GM10248 (cell line): ENCODE data around the gene KAZN.

Experiments used
- CTCF ChIA-PET: fragments of 300-600 bp; sonication (Branson Sonifier 250); formaldehyde crosslinking; extraction: SDS; loops from one replicate; lab custom pipeline; 2021; ENCODE audit warnings: antibody characterized with exemption; lab: Yijun Ruan, JAX
- POLR2A ChIA-PET: fragments of 350-650 bp; sonication (Branson Sonifier 250); formaldehyde crosslinking; extraction: SDS; loops from one replicate; lab custom pipeline; 2020; ENCODE audit warnings: antibody characterized with exemption; lab: Yijun Ruan, JAX
- DNase-seq: peaks from one replicate; pipeline ENCODE4 v3.0.0; 2012; ENCODE audit errors: extremely low spot score
- CTCF ChIP-seq: IDR thresholded peaks from 2 replicates; pipeline ENCODE4 v1.5.1; 2012; ENCODE audit warnings: mild to moderate bottlenecking, low read depth; ENCODE audit errors: extremely low read depth, missing control alignments, control extremely low read depth

Gene KAZN

GRCh38 chr1:14767075-14767474 is 168.6 kb downstream of the KAZN start:
- DNase-seq: no peak
- CTCF ChIA-PET: interaction anchor here (1.1 to 2.8 kb wide), 3 partner anchors 12 to 36 kb away, joined by 3 to 8 read pairs (median 3); no protein-coding TSS in a partner anchor
- POLR2A ChIA-PET: interaction anchor here (1.6 kb wide), 1 partner anchor 10 kb away, joined by 3 read pairs; no protein-coding TSS in a partner anchor
- TF ChIP-seq CTCF: no peak

- TF ChIP-seq CTCF: no peak
- no peak for DNase-seq
- POLR2A ChIA-PET: no interaction called here
- CTCF ChIA-PET: interaction anchor here (2.8 kb wide), 1 partner anchor 10 kb away, joined by 8 read pairs; no protein-coding TSS in a partner anchor
Observed at GRCh38 chr1:14768582-14769304, 170.3 kb downstream of the KAZN start.

GRCh38 chr1:14769486-14770274 is 171.2 kb downstream of the KAZN start:
- DNase-seq: no peak
- CTCF ChIA-PET: interaction anchor here (0.7 to 1.4 kb wide), 2 partner anchors 9 to 18 kb away, joined by 3 to 5 read pairs; no protein-coding TSS in a partner anchor
- TF ChIP-seq CTCF: no peak
- POLR2A ChIA-PET: no interaction called here

GRCh38 chr1:14773396-14774025 is 175.0 kb downstream of the KAZN start:
- no peak for DNase-seq
- ChIA-PET CTCF (no interaction called here), POLR2A (no interaction called here)
- TF ChIP-seq CTCF: no peak

GRCh38 chr1:14774225-14774624 is 175.7 kb downstream of the KAZN start:
- POLR2A ChIA-PET: no interaction called here

More at GRCh38 chr1:14774225-14774624, 175.7 kb downstream of the KAZN start:
- DNase-seq: no peak
- CTCF ChIA-PET: no interaction called here
- TF ChIP-seq CTCF: no peak
